ENCODE measurements around the gene OTOP3.

The OTOP3 gene

DNA sequence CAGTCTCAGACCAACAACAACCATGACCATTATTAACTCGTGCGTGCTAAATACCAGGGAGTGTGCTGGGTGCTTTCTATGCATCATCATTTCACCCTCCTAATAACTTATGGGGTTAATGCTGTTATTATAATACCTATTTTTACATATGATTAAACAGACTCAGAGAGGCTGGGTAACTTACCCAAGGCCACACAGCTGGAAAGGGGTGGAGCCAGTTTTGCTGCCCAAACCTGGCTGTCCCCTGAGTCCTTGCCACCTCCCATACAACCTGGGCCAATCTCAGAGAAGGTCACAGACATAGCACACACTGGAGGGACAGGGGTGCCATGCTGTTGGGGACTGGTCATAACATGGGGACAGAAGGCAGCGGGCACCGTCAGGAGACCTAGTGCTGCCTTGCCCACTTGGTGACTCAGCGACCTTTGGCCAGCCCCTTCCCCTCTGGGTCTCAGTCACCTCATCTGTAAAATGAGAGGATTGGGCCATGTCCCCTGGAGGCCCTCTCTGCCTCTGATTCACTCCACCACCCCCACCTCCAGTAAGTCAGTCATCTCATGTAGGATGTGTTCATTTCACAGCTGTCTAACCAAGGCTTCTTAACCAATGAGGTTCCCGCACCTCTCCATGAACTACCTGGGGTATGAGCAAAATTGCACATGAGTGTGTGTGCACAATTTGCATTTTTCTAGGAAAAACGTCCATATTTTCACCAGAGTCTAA is 30.9 kb upstream of the OTOP3 start:
- TF ChIP-seq GATA3 (IDR thresholded peaks at IDR 0.05; ENCODE audit: low read depth, low read length), result no peak
- no peak for TF ChIP-seq GATA2 (IDR thresholded peaks at IDR 0.05; ENCODE audit: low read depth, low read length)

- TF ChIP-seq GATA3 (IDR thresholded peaks at IDR 0.05; ENCODE audit: low read depth, low read length) (no peak), GATA2 (IDR thresholded peaks at IDR 0.05; ENCODE audit: low read depth, low read length) (no peak)
Measured at GRCh38 chr17:74907012-74907411, 28.7 kb upstream of the OTOP3 start.

GRCh38 chr17:74916136-74916850 is 19.4 kb upstream of the OTOP3 start:
- TF ChIP-seq GATA3 (IDR thresholded peaks at IDR 0.05; ENCODE audit: low read depth, low read length) (no peak), GATA2 (IDR thresholded peaks at IDR 0.05; ENCODE audit: low read depth, low read length) (no peak)

- no peak for TF ChIP-seq GATA2 (IDR thresholded peaks at IDR 0.05; ENCODE audit: low read depth, low read length)
- TF ChIP-seq GATA3 (IDR thresholded peaks at IDR 0.05; ENCODE audit: low read depth, low read length), result no peak
Measured at GRCh38 chr17:74916851-74917199, 18.9 kb upstream of the OTOP3 start.

GRCh38 chr17:74917430-74917829 is 18.3 kb upstream of the OTOP3 start:
- TF ChIP-seq GATA2 (IDR thresholded peaks at IDR 0.05; ENCODE audit: low read depth, low read length) (no peak), GATA3 (IDR thresholded peaks at IDR 0.05; ENCODE audit: low read depth, low read length) (no peak)

DNA sequence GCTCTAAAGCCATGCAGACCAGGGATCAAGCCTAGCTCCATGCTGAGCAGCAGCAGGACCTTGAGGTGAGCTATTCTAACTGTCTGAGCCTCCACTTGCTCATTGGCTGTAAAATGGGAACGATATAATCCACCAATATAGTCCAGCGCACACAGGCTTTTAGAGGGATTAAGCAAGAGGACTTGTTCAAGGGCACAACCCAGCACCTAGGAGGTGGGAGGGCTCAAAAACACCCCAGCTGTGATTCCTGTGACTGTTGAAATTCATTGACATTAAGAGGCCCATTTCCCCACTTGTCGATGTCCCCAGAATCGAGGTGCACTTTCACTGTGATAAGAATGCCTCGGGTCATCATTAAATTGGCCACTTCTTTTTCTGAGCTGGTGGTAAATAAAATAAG is 16.8 kb upstream of the OTOP3 start:
- TF ChIP-seq GATA3 (IDR thresholded peaks at IDR 0.05; ENCODE audit: low read depth, low read length), result no peak
- TF ChIP-seq GATA2 (IDR thresholded peaks at IDR 0.05; ENCODE audit: low read depth, low read length), result no peak

DNA sequence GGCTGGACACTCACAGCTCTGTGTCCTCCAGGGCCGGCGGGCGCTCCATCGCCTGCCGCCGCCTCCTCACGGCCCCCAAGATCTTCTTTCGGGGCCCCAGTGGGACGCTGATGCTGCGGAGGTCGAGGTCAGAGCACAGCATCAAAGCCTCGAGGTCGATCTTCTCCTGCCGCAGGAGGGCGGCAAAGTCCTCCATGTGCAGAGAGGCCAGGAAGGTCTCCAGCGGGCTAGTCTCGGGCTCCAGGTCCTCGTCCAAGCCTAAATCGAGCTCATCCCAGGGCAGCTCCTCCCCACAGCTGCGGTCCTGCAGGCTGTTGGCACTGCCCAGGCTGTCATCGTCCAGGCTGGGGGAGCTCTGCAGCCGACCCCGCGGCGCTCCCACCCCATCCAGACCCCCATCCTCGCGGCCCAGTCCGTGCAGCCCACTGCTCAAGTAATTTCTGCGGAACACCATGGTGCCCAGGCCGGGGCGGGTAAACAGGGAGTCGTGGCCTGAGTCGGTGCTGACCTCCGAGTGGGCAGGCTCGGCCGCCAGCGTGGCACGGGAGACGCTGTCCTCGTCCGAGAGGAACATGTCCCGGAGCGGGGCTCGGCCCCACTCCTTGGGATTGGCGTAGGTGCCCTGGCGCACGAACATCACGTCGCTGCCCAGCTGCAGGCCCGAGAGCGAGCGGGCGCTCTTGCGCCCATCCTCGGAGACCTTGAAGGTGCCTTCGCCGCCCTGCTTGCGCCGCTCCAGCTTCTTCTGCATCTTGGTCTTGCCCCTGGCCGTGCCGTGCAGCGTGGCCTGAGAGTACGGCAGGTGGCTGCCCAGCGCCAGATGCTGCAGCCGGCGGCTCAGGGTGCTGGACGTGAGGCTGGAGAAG is 16.0 kb upstream of the OTOP3 start:
- no peak for TF ChIP-seq GATA2 (IDR thresholded peaks at IDR 0.05; ENCODE audit: low read depth, low read length)
- TF ChIP-seq GATA3 (IDR thresholded peaks at IDR 0.05; ENCODE audit: low read depth, low read length), result no peak

- no peak for TF ChIP-seq GATA3 (IDR thresholded peaks at IDR 0.05; ENCODE audit: low read depth, low read length)
- no peak for TF ChIP-seq GATA2 (IDR thresholded peaks at IDR 0.05; ENCODE audit: low read depth, low read length)
Measured at GRCh38 chr17:74920306-74920620, 15.4 kb upstream of the OTOP3 start.

GRCh38 chr17:74920642-74921025 is 15.1 kb upstream of the OTOP3 start:
- TF ChIP-seq GATA3 (IDR thresholded peaks at IDR 0.05; ENCODE audit: low read depth, low read length) (no peak), GATA2 (IDR thresholded peaks at IDR 0.05; ENCODE audit: low read depth, low read length) (no peak)

DNA sequence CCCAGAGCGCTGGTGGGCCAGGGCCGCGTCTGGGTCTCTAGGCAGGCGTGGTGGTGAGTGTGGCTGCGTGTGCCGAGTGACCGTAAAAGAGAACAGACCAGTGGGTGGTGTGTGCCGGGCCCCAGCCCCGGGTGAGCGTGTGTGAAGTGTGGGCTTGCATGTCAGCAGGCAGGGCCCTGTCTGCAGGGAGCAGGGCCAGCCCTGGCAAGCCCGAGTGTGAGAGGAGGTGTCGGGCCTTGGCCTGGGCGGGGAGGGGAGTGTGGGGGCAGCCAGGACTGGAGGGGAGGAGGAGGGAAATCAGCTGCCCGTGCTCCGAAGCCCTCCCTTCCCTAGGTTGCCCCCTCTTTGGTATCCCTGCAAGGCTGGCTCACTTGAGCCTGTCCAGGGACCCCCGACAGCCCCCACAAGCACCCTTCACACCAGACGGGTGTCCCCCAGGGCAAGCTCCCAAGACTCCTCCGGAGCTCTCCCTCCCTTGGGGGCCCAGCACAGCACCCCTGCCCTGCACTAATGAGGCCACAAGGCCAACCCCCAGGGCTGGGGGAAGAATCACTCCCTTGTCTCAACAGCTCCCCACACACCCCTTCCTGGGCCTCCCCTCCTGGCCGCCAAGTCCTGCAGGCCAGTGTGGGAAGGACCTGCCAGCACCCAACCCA is 14.5 kb upstream of the OTOP3 start:
- TF ChIP-seq GATA2 (IDR thresholded peaks at IDR 0.05; ENCODE audit: low read depth, low read length) (no peak), GATA3 (IDR thresholded peaks at IDR 0.05; ENCODE audit: low read depth, low read length) (no peak)

- TF ChIP-seq GATA3 (IDR thresholded peaks at IDR 0.05; ENCODE audit: low read depth, low read length) (no peak), GATA2 (IDR thresholded peaks at IDR 0.05; ENCODE audit: low read depth, low read length) (no peak)
Measured at GRCh38 chr17:74921769-74922168, 13.9 kb upstream of the OTOP3 start.

DNA sequence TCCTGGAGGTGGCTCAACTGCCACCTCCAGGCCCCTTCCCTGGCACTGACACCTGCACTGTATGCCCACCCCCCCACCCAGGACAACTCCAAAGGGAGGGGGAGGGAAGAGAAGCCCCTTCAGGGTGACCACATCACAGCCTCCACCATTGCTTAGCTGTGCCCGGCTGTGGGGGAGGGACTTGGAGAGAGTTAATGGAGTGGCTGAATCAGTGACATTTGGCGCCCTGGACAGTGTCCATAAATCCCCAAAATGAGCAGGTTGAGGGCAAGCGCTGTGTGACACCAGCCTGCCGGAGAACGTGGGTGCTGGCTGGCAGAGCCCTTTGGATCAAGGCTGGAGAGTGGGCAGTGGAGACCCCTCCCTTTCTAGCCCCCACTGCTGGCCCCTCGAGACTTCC is 13.5 kb upstream of the OTOP3 start:
- TF ChIP-seq GATA3 (IDR thresholded peaks at IDR 0.05; ENCODE audit: low read depth, low read length) (no peak), GATA2 (IDR thresholded peaks at IDR 0.05; ENCODE audit: low read depth, low read length) (no peak)

- TF ChIP-seq GATA2 (IDR thresholded peaks at IDR 0.05; ENCODE audit: low read depth, low read length), result no peak
- no peak for TF ChIP-seq GATA3 (IDR thresholded peaks at IDR 0.05; ENCODE audit: low read depth, low read length)
Measured at GRCh38 chr17:74922694-74923537, 12.8 kb upstream of the OTOP3 start, which contains the start of gene USH1G. Gene USH1G (minus strand): TSS chr17:74923255. CDS start chr17:74923073, 182 bp downstream.

Data from SH-SY5Y (cell line).